Activated T-cell treated with anti-CD3 and anti-CD28 coated beads for 4 hours (primary cell): ENCODE results near the gene MACROD2.
"Not testable (repeated sequence)": the region's sequence is repeated elsewhere in the genome, so short reads cannot be mapped to it uniquely, and the experiment has no call there.

Experiments used
- DNase-seq: peaks from one replicate; pipeline ENCODE4 v3.0.0-alpha.2; 2020

MACROD2 gene

DNA sequence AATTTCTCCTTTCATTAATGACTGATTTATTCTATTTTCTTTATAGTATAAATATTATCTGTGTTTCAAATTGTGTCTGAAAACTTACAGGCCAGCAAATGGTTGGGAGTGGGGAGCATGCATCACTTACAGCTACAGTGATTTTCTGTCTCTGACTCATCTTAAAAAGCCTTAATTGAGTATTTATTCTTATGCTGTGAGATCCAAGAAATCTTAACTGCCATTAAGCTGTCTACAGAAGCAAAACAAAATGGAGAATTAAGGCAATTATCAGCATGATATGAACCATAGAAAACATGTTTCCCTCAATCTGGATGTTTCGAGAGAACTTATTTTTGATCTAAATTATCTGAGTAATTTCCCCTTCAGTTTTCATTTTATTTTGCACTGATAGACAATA lies 1746.8 kb downstream of the MACROD2 start:
- DNase-seq = no peak

- no peak for DNase-seq
Observed at GRCh38 chr20:15742627-15743026, 1747.3 kb downstream of the MACROD2 start.

- DNase-seq = no peak
Observed at GRCh38 chr20:15756002-15756753, 1760.9 kb downstream of the MACROD2 start.

GRCh38 chr20:15756754-15757115 lies 1761.4 kb downstream of the MACROD2 start:
- no peak for DNase-seq

- DNase-seq = no peak
Observed at GRCh38 chr20:15759594-15759993, 1764.3 kb downstream of the MACROD2 start.

DNA sequence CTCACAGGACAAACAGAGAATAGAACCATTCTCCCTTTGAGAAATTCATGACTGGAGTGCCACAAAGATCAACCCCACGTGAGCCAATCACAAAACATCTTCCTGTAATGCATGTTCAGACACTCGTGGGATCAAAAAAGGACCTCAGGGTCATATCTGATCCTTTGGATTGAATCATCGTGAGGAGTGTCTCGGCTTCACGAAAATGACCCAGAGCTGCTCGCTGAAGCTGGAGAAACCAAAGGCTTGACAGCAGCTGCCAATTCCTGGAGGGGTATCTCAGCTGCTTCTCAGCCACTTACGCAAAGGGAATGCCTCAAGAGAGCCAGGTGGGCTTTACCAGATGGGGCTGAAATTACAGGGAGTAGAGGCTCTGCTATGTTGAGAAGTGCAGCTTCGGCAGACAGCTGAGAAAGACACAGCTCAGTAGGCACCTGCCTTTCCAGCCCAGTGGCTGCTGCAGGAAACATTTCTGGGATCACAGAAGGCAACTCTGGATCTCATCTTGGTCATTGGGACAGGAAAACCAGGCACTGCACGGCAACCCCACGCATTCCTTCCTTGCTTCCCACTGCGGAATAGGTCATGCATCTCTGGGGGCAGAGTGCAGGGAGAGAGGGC lies 1764.8 kb downstream of the MACROD2 start:
- no peak for DNase-seq

DNA sequence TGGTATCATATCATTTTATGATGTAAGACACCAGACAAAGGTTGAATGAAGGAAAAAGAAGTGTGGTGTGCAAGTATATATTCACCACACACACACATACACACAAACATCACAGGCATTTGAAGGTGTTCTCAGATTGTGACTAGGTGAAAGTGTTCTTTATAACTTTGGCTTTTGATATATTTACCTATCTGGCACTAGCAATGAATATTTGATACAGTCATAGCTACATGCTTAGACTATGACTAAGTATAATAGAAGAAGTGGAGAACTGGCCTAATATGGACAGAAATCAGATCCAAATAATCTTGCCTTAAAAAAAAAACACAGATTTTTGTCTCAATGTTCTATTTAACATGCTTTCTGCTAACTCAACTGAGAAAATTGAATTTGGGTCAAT lies 1768.0 kb downstream of the MACROD2 start:
- no peak for DNase-seq

DNA sequence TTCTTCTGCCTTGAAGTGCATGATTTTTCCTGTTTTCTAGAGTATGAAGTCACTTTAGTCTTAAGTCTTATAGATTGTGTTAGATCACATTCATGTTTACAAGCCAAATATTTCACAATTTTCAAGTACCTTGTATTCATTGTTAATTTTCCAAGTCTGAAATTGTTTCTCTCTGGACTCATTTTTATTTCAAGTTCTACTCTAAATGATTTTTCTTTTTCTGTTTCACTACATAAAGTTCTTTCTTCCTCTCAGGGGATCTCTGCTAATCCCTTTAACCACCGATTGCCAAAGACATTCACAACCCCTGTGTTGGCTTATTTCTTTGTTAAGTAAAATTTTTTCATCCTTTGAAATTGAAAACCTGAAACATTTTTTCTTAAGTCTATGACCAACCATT lies 1772.3 kb downstream of the MACROD2 start:
- no peak for DNase-seq

DNA sequence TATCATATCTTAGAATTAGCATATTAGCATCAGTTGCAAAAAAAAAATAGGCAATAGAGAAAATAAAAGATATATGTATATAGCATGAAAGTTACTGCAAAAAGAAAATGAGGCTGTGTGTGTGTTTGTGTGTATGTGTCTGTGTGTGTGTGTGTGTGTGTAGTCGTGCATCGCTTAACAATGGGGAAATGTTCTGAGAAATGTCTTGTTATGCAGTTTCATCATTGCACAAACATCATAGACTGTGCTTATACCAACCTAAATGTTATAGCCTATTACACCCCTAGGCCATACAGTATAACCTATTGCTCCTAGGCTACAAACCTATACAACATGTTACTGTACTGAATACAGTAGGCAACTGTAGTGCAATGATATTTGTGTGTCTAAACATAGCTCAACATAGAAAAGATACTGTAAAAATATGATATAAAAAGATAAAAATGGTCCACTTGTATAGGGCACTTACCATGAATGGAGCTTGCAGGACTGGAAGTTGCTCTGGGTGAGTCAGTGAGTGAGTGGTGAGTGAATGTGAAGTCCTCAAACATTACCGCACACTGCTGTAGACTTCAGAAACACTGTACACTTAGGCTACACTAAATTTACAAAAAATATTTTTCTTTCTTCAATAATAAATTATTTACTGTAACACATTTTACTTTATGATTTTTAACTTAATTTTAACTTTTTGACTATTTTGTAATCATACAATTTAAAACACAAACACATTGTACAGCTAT lies 1772.9 kb downstream of the MACROD2 start:
- DNase-seq = no peak

- DNase-seq = no peak
Observed at GRCh38 chr20:15772826-15773225, 1777.5 kb downstream of the MACROD2 start.

GRCh38 chr20:15774926-15775325 lies 1779.6 kb downstream of the MACROD2 start:
- no peak for DNase-seq

GRCh38 chr20:15776770-15777466 lies 1781.6 kb downstream of the MACROD2 start:
- DNase-seq = no peak

DNA sequence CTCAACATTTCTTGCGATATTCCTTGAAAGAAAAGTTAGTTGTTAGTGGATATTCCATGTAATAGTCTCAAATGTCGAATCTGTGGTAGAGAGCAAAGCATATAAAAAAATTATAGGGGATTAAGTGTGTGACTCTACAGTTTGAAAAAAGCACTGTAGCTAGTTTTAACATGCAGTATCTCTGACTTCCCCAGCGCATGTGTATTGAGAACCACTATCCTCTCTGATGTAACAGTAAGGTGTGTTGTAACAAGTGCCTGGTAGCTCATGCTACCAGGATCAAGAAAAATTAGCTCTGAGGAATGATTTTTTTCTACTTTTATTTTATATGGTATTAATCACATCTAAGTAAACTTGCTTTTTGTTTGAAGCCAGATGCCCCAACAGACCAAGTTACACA lies 1788.7 kb downstream of the MACROD2 start:
- DNase-seq = no peak

DNA sequence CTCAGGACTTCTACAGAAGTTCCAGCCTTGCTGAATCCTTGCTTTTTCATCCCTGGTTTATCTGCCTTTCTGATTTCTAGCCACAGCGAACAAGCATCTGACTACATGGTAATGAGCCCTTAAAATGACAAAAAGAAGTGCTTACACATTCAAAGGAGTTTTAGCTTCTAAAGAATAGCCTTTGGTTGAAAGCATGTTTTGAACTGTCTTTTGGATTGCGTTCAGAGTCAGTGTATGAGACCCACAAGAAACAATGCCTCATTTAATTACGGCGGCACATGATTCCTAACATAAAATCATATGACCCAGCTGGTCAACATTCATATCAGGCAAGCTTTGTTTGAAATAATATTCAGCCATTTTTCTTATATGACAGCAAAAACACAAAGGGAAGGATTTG lies 1793.8 kb downstream of the MACROD2 start:
- no peak for DNase-seq

DNA sequence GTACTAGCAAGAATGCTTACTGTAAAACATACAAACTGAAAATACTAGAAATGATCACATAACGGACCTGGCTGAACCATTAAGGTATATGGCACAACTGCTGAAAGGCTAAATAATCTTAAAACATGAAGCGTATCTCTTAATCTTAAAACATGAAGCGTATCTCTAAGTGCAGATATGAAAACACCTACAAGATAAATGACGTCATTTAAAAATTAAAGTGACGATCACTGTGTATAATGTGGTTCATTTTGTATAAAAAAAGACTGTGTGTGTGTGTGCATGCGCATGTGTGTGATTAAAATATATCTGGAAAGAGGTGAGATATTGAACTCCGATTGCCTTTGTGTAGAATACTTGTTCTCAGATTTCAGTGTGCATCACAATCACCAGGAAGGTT lies 1797.5 kb downstream of the MACROD2 start:
- DNase-seq = no peak

DNA sequence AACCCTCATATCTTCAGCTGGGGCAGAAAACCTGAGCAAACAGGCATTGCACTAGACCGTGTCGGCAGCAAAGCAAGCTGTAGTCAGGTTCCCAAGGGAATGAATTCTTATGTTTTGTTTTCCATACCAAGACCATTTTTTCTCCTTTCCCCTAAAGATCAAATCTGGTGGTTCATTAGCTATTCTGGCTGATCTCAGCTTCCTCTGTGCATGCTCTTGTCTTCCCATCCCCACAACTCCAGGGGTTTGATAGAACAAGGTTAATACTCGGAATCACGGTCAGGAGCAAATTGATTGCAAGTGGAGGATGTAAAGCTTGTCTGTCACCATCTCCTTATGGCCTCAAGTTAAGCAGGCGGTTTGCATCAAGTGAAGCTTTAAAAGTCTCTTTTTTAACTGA lies 1799.1 kb downstream of the MACROD2 start:
- DNase-seq = no peak

GRCh38 chr20:15795305-15796019 lies 1800.1 kb downstream of the MACROD2 start:
- no peak for DNase-seq

- DNase-seq = no peak
Observed at GRCh38 chr20:15799871-15800270, 1804.6 kb downstream of the MACROD2 start.

GRCh38 chr20:15802020-15802419 lies 1806.7 kb downstream of the MACROD2 start:
- DNase-seq = no peak

DNA sequence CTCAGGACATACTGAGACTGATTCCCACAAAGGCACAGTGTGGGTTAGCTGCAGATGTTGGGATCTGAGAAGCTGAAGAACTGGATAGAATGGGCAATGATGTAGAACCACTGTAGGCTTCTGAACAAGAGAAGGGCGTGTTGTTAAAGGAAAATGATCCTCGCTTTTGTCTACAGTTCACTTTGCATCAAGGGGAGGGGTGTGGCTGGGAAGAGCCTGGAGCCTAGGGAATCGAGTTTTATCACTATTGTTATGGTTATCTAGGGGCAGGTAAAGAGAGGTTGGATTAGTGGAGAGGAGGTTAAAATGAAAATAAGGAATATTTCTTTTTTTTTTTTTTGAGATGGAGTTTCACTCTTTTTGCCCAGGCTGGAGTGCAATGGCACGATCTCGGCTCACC lies 1809.8 kb downstream of the MACROD2 start:
- DNase-seq = no peak

GRCh38 chr20:15806105-15806504 lies 1810.8 kb downstream of the MACROD2 start:
- DNase-seq = no peak

DNA sequence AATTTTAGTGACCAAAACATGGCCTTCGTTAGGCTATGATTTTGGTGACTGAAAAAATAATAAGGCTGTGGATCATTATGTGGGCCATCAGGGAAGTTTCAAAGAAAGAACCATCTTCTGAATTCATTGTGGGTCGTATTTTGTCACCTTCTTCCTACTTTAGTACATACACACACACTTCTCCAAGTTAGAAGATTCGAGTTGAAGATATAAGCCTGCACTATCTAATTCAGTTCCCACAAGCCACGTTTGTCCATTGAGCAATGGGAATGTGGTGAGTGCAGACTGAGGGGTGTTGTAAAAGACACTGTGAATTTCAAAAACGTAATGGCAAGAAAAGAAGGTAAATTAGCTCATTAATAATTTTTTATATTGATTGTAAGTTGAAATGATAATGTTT lies 1812.0 kb downstream of the MACROD2 start:
- no peak for DNase-seq

DNA sequence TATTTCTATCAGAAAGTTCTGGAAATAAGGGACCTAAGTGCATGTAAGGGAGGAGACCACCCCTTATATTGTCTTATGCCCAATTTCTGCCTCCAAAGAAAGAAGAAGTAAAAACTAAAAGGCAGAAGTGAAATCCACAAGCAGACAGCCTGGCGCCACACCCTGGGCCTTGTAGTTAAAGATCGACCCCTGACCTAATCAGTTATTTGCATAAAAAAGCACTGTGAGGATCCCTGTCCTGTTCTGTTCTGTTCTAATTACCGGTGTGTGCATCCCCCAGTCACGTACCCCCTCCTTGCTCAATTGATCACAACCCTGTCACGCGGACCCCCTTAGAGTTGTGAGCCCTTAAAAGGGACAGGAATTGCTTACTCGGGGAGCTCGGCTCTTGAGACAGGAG lies 1812.5 kb downstream of the MACROD2 start:
- DNase-seq = not testable (repeated sequence)
